Measurements from ENCODE around the gene HDC.

GRCh38 chr15:50232791-50233190 lies 32.7 kb downstream of the HDC start:
- no peak for TF ChIP-seq EZH2 (IDR thresholded peaks at IDR 0.05; ENCODE audit: borderline replicate concordance, low read depth, low read length, severe bottlenecking)
- no peak for TF ChIP-seq POLR2A (IDR thresholded peaks at IDR 0.05; ENCODE audit: low read depth, low read length)
- no peak for TF ChIP-seq GATA2 (IDR thresholded peaks at IDR 0.05; ENCODE audit: insufficient read depth, insufficient read length, low read depth, low read length)
- no peak for TF ChIP-seq FOS (IDR thresholded peaks at IDR 0.05; ENCODE audit: borderline replicate concordance, insufficient read depth, low read length)
- no peak for TF ChIP-seq CTCF (IDR thresholded peaks at IDR 0.05; ENCODE audit: extremely low read depth in 1 of 2, insufficient read depth in 1 of 2, low read depth in 1 of 2, low read length in 2 of 2)
- no peak for TF ChIP-seq MYC (IDR thresholded peaks at IDR 0.05; ENCODE audit: low read depth, low read length)
- TF ChIP-seq POLR2AphosphoS5 (IDR thresholded peaks at IDR 0.05; ENCODE audit: insufficient read depth, low read depth, low read length), result no peak
